ENCODE results near the gene SLC5A3.

SLC5A3 gene

DNA sequence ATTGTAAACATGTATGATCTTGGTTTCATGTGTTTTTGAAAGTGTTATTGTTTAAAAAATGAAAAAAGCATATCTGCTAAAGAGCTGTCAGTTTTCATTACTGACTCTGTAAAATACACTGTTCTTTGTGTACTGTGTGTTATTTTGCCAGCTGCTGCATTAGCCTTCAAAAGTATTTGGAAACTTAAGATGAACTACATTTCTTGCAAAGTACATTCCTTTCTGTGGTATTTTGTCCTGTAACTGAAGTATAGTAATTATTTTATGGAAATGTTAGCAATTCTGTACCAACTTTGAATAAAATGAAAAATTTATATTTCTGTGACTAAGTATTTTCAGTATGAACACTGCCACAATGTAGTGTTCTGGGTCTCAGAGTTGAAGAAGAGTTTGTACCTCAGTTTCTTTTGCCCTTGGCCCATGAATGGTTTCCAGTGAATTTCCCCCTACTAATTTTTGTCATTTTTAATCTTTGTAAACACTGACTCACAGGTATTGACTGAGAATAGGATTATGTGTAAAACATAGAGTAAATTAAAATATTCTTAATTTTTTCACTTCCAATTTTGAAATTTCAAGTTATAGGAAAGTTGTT lies 32.7 kb downstream of the SLC5A3 start:
- no peak for DNase-seq

DNA sequence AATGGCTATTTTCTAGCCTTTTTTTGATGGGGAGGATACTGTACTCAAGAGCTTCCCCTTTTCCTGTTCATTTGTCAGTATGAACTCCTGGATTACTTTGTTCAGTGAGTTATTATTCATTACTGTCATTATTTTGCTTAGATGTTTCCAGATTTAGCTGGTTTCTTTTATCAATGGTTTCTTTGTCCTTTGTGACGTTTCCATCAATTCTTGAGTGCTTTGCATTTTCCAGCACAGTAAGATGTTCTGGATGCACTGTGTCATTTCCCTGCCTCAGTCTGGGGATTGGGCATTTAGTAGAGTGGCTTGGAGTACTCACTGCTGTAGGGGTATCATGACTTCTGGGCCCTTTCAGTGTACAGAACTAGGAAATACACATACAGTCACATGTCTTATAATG lies 34.2 kb downstream of the SLC5A3 start:
- no peak for DNase-seq

DNA sequence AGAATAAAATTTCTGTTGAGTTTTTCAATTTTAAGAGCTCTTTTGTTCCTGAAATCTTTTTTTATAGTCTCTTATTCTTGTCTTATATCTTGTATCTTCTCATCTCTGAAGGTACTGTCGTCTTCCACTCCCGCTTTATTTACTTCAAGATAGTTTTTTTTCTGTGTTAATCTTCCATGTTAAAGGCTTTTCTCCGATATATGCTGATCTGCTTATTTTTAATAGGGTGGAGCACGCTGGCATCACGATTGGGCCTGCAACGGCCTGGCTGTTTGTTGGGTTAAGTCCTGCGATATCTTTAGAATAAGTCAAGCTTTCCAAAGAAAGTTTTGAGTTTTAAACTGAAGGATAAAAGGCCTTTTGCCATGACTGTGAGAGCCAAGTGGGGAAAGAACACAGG lies 35.7 kb downstream of the SLC5A3 start:
- DNase-seq: no peak

DNA sequence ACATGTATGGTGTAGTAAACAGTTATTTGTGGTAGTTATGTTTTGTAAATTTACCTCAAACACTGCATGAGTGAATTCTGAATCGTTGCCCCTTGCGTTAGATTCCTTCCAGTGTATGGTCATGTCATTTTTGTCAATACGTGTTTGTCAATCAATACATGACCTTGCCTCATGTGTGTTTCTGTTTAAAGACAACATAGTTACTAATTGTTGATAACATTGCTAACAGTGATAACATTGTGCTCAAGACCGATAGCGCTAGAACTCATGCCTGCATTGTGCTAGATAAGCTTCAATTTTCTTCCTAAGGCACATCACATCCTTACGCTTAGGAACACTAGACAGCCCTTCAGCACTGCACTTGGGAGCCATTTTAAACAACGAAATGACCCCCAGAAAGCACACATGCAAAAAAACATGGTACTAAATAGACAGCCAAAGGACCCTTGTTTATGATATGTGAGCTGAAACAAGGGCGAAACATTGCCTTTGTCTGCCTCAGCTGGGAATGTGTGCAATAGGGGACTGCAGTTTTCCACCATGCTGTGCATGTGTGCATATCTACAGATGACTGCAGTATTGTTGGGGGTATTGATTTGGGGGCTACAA lies 37.3 kb downstream of the SLC5A3 start:
- no peak for DNase-seq

DNA sequence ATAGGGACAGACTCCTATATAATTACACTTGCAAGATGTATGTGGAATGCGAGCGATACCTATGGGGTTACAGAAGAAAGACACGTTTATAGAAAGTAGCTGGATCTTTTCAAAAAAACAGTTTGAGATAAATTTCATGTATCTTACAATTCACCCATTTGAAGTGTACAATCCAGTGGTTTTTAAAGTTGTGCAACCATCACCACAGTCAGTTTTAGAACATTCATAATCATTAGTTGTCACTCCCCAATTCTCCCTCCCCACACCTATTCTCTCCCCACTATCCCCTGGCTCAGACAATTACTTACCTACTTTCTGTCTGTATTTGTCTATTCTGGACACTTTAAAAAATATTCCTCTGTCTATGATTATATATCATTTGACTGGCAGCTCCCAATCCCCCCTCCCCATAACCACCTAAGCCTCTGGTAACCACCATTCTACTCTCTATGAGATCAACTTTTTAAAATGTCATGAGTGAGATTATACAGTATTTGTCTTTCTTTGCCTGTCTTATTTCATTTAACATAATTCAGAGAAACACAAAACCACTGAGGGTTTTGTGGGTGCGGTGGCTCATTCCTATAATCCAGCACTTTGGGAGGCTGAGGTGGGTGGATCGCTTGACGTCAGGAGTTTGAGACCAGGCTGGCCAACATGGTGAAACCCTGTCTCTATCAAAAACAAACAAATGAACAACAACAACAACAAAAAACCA lies 39.1 kb downstream of the SLC5A3 start:
- no peak for DNase-seq

DNA sequence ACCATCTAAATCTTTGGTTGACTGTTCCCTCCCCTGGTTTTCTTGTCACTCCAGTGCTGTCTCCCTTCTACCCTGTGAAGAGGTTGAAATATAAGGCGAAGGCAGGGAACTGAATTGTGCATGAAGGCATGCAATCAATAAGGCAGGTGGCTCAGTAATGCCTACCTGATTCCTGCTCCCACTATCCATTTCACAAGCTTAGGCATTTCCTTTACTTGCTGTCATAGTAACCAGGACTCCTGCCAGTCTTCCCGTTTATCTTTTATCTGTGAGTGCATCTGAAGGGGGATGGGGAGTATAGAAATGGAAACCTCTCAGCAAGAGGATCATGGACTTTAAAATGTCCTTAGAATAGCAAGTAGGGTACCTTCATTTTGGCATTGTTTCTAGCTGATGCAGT lies 40.5 kb downstream of the SLC5A3 start:
- peak in 1 of 2 experiments; percentile 14 for DNase-seq

DNA sequence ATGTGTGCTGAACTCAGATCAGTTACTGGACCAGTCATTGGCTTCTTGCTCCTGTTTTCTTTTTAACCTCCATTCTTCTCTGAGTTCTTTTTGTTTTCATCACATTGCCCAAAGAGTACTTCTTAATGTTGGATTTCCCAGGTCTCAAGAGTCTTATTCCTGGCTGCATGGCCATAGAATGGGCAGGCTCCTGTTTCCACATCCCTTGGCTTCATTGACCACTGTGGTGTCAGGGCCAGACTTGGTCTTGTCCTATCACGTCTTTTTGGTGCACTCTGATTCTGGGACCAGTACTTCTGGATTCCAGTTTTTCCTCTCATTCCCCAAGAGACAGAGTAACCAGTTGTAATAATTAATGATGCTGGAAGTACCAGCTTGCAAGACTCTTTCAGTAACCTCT lies 41.8 kb downstream of the SLC5A3 start:
- no peak for DNase-seq

DNA sequence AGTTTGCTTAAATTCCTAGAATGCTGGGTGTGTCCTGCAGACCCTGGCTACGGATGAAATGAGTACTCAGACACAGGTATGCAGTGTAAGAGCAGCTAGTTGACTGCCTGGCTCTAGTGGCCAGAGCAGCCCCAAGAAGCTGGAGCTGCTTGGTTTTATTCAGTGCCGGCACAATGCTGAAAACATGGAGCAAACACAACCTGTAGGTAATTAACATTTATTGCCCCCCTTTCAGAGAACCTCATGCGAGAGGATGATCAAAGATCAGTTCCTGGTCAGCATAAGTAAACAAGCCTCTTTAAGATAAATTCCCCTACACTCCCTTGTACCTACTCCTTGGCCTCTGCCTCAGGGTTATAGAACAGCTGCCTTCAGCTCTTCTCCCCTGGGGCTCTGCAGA lies 43.2 kb downstream of the SLC5A3 start:
- DNase-seq: no peak

DNA sequence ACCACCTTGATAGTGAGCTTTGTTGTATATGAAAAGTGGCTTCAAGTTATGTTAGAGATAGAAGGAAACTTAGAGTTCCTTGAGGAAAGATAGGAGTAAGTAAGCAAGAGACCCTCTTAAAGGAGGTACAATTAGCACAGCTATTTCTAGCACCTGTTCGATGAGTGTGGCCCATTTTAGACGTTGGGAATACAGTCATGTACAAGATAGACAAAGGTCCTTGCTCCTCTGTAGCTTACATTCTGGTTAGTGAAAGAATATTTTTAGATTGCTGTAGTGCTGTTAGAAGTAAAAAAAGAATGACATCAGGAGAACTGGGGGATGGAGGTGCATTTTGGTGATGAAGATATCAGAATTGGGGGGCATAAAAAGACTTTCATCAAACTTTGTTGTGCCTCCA lies 47.5 kb downstream of the SLC5A3 start:
- DNase-seq: no peak

DNA sequence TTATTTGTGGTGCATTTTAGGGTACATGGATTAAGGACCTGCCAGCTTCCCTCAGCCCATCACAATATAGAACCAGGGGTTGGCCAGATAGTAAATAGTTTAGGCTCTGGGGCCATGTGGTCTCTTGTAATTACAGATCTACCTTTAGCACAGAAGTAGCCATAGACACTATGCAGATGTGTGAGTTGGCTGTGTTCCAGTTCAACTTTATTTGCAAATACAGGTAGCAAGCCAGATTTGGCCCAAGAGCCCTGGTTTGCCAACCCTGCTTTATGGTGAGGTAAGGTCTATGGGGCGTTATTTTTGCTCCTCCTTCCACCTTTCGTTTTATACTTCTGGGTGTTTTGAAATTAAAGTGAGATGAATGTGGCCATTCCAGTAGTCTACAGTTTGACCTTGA lies 48.7 kb downstream of the SLC5A3 start:
- no peak for DNase-seq
